Activated naive CD8-positive, alpha-beta T cell treated with anti-CD3 and anti-CD28 coated beads, Interleukin-2, amount 50 U/mL, for 24 hours (primary cell): ENCODE measurements around the gene JAKMIP2.

ENCODE experiments used
- ATAC-seq: fragments of 150-1000 bp; cut with Tn5 transposase; one replicate; pipeline ENCODE4 v1.10.0; 2021
- DNase-seq: peaks from one replicate; pipeline ENCODE4 v3.0.0; 2021
- H3K27ac Mint-ChIP-seq: one replicate; pipeline ENCODE4 v1.8.0; 2021; ENCODE audit warnings: mild to moderate bottlenecking, mixed read lengths
- H3K27me3 Mint-ChIP-seq: one replicate; pipeline ENCODE4 v1.8.0; 2021; ENCODE audit warnings: mixed read lengths
- H3K36me3 Mint-ChIP-seq: one replicate; pipeline ENCODE4 v1.8.0; 2021; ENCODE audit warnings: low read depth, mixed read lengths
- H3K4me1 Mint-ChIP-seq: one replicate; pipeline ENCODE4 v1.8.0; 2021; ENCODE audit warnings: mixed read lengths
- H3K4me3 Mint-ChIP-seq: one replicate; pipeline ENCODE4 v1.8.0; 2021; ENCODE audit warnings: mild to moderate bottlenecking, moderate library complexity, mixed read lengths
- H3K9me3 Mint-ChIP-seq: one replicate; pipeline ENCODE4 v1.8.0; 2021; ENCODE audit warnings: mixed read lengths

Gene JAKMIP2

GRCh38 chr5:147674411-147674810 lies 108.1 kb downstream of the JAKMIP2 start:
- H3K9me3 Mint-ChIP-seq, result no peaks in the 10 kb centered on the region
- peaks cover 6% of the 10 kb centered on the region for H3K36me3 Mint-ChIP-seq
- H3K27ac Mint-ChIP-seq, result no peak overlapping the region
- DNase-seq, result no peak
- H3K27me3 Mint-ChIP-seq, result no peaks in the 10 kb centered on the region
- H3K4me1 Mint-ChIP-seq, result no peaks in the 10 kb centered on the region
- H3K4me3 Mint-ChIP-seq, result no peak overlapping the region
- no peak for ATAC-seq

GRCh38 chr5:147673791-147674190 lies 108.7 kb downstream of the JAKMIP2 start:
- Mint-ChIP-seq H3K9me3 (no peaks in the 10 kb centered on the region), H3K36me3 (peaks cover 6% of the 10 kb centered on the region), H3K27ac (no peak overlapping the region), H3K27me3 (no peaks in the 10 kb centered on the region), H3K4me3 (no peak overlapping the region), H3K4me1 (no peaks in the 10 kb centered on the region)
- ATAC-seq, result no peak
- DNase-seq, result no peak

GRCh38 chr5:147673266-147673665 lies 109.3 kb downstream of the JAKMIP2 start:
- H3K27me3 Mint-ChIP-seq, result no peaks in the 10 kb centered on the region
- DNase-seq, result no peak
- no peak for ATAC-seq
- no peaks in the 10 kb centered on the region for H3K9me3 Mint-ChIP-seq
- no peak overlapping the region for H3K27ac Mint-ChIP-seq
- no peak overlapping the region for H3K4me3 Mint-ChIP-seq
- peaks cover 6% of the 10 kb centered on the region for H3K36me3 Mint-ChIP-seq
- H3K4me1 Mint-ChIP-seq, result no peaks in the 10 kb centered on the region

GRCh38 chr5:147671365-147671764 lies 111.2 kb downstream of the JAKMIP2 start:
- DNase-seq (no peak), ATAC-seq (no peak)
- Mint-ChIP-seq H3K27ac (no peak overlapping the region), H3K4me3 (no peak overlapping the region), H3K27me3 (no peaks in the 10 kb centered on the region), H3K36me3 (peaks cover 6% of the 10 kb centered on the region), H3K4me1 (no peaks in the 10 kb centered on the region), H3K9me3 (no peaks in the 10 kb centered on the region)

- Mint-ChIP-seq H3K4me1 (no peaks in the 10 kb centered on the region), H3K9me3 (no peaks in the 10 kb centered on the region), H3K27ac (no peak overlapping the region), H3K27me3 (no peaks in the 10 kb centered on the region), H3K4me3 (no peak overlapping the region), H3K36me3 (peaks cover 6% of the 10 kb centered on the region)
- no peak for DNase-seq
- no peak for ATAC-seq
Measured at GRCh38 chr5:147670815-147671214, 111.7 kb downstream of the JAKMIP2 start.

GRCh38 chr5:147669169-147669869 lies 113.2 kb downstream of the JAKMIP2 start:
- DNase-seq (no peak), ATAC-seq (no peak)
- Mint-ChIP-seq H3K9me3 (no peaks in the 10 kb centered on the region), H3K4me3 (no peak overlapping the region), H3K4me1 (no peaks in the 10 kb centered on the region), H3K36me3 (peaks cover 7% of the 10 kb centered on the region), H3K27ac (no peak overlapping the region), H3K27me3 (no peaks in the 10 kb centered on the region)

- ATAC-seq (no peak), DNase-seq (no peak)
- Mint-ChIP-seq H3K4me3 (no peak overlapping the region), H3K36me3 (peaks cover 7% of the 10 kb centered on the region), H3K9me3 (no peaks in the 10 kb centered on the region), H3K27ac (no peak overlapping the region), H3K27me3 (no peaks in the 10 kb centered on the region), H3K4me1 (no peaks in the 10 kb centered on the region)
Measured at GRCh38 chr5:147668385-147668784, 114.1 kb downstream of the JAKMIP2 start.

- no peak overlapping the region for H3K4me3 Mint-ChIP-seq
- ATAC-seq, result no peak
- no peaks in the 10 kb centered on the region for H3K9me3 Mint-ChIP-seq
- no peaks in the 10 kb centered on the region for H3K4me1 Mint-ChIP-seq
- H3K27ac Mint-ChIP-seq, result no peak overlapping the region
- H3K27me3 Mint-ChIP-seq, result no peaks in the 10 kb centered on the region
- peaks cover 7% of the 10 kb centered on the region for H3K36me3 Mint-ChIP-seq
- DNase-seq, result no peak
Measured at GRCh38 chr5:147667363-147667762, 115.2 kb downstream of the JAKMIP2 start.

GRCh38 chr5:147666419-147666818 lies 116.1 kb downstream of the JAKMIP2 start:
- Mint-ChIP-seq H3K4me3 (no peak overlapping the region), H3K27me3 (no peaks in the 10 kb centered on the region), H3K9me3 (no peaks in the 10 kb centered on the region), H3K36me3 (peaks cover 6% of the 10 kb centered on the region), H3K27ac (no peak overlapping the region), H3K4me1 (no peaks in the 10 kb centered on the region)
- ATAC-seq, result no peak
- no peak for DNase-seq

- no peak overlapping the region for H3K27ac Mint-ChIP-seq
- DNase-seq, result no peak
Measured at GRCh38 chr5:147661541-147661940, 121.0 kb downstream of the JAKMIP2 start.

GRCh38 chr5:147659166-147659929 lies 123.2 kb downstream of the JAKMIP2 start:
- peaks cover 10% of the 10 kb centered on the region for H3K36me3 Mint-ChIP-seq
- DNase-seq, result no peak
- no peak overlapping the region for H3K4me3 Mint-ChIP-seq
- no peak for ATAC-seq
- H3K9me3 Mint-ChIP-seq, result peaks cover 10% of the 10 kb centered on the region
- H3K27me3 Mint-ChIP-seq, result no peaks in the 10 kb centered on the region
- H3K27ac Mint-ChIP-seq, result no peak overlapping the region
- no peaks in the 10 kb centered on the region for H3K4me1 Mint-ChIP-seq

More at GRCh38 chr5:147661541-147661940, 121.0 kb downstream of the JAKMIP2 start:
- H3K9me3 Mint-ChIP-seq, result peaks cover 7% of the 10 kb centered on the region
- peaks cover 8% of the 10 kb centered on the region for H3K36me3 Mint-ChIP-seq
- no peaks in the 10 kb centered on the region for H3K4me1 Mint-ChIP-seq
- ATAC-seq, result no peak
- H3K4me3 Mint-ChIP-seq, result no peak overlapping the region
- no peaks in the 10 kb centered on the region for H3K27me3 Mint-ChIP-seq

- H3K36me3 Mint-ChIP-seq, result peaks cover 10% of the 10 kb centered on the region
- H3K27me3 Mint-ChIP-seq, result no peaks in the 10 kb centered on the region
- H3K4me1 Mint-ChIP-seq, result no peaks in the 10 kb centered on the region
- ATAC-seq (no peak), DNase-seq (no peak)
- H3K9me3 Mint-ChIP-seq, result peaks cover 10% of the 10 kb centered on the region
- H3K4me3 Mint-ChIP-seq, result no peak overlapping the region
- H3K27ac Mint-ChIP-seq, result no peak overlapping the region
Measured at GRCh38 chr5:147658293-147658932, 124.1 kb downstream of the JAKMIP2 start.

GRCh38 chr5:147648597-147648996 lies 133.9 kb downstream of the JAKMIP2 start:
- H3K36me3 Mint-ChIP-seq, result no peaks in the 10 kb centered on the region
- ATAC-seq (no peak), DNase-seq (no peak)
- no peaks in the 10 kb centered on the region for H3K27me3 Mint-ChIP-seq
- H3K27ac Mint-ChIP-seq, result no peak overlapping the region
- H3K4me1 Mint-ChIP-seq, result no peaks in the 10 kb centered on the region
- H3K4me3 Mint-ChIP-seq, result no peak overlapping the region
- H3K9me3 Mint-ChIP-seq, result no peaks in the 10 kb centered on the region

- no peaks in the 10 kb centered on the region for H3K9me3 Mint-ChIP-seq
- peaks cover 2% of the 10 kb centered on the region for H3K36me3 Mint-ChIP-seq
- no peak overlapping the region for H3K27ac Mint-ChIP-seq
- no peak for DNase-seq
- H3K4me1 Mint-ChIP-seq, result no peaks in the 10 kb centered on the region
- no peaks in the 10 kb centered on the region for H3K27me3 Mint-ChIP-seq
- no peak for ATAC-seq
- H3K4me3 Mint-ChIP-seq, result no peak overlapping the region
Measured at GRCh38 chr5:147645197-147645596, 137.3 kb downstream of the JAKMIP2 start.

GRCh38 chr5:147644460-147644859 lies 138.1 kb downstream of the JAKMIP2 start:
- H3K9me3 Mint-ChIP-seq, result no peaks in the 10 kb centered on the region
- no peak for DNase-seq
- no peaks in the 10 kb centered on the region for H3K4me1 Mint-ChIP-seq
- H3K4me3 Mint-ChIP-seq, result no peak overlapping the region
- no peak overlapping the region for H3K27ac Mint-ChIP-seq
- peaks cover 2% of the 10 kb centered on the region for H3K36me3 Mint-ChIP-seq
- no peak for ATAC-seq
- no peaks in the 10 kb centered on the region for H3K27me3 Mint-ChIP-seq
